Tongue (tissue), 2 donors: Measurements from ENCODE around the gene BNIPL. TPM values are rescaled to one million over a fixed set of nuclear protein-coding genes. Genes with fewer than 3 reads are reported as not detected.

Experiments used
- DNase-seq: peaks from one replicate; pipeline ENCODE4 v3.0.0-alpha.2; 2015
- total RNA-seq: library from RNA; depleted of rRNA; stranded (reverse); fragments of >200 nt; gene quantifications from one replicate; pipeline ENCODE4 v1.2.3, GENCODE V29; 2014

The BNIPL gene
- total RNA-seq, 1 donor from 2014 or later = 43.3 TPM

DNA sequence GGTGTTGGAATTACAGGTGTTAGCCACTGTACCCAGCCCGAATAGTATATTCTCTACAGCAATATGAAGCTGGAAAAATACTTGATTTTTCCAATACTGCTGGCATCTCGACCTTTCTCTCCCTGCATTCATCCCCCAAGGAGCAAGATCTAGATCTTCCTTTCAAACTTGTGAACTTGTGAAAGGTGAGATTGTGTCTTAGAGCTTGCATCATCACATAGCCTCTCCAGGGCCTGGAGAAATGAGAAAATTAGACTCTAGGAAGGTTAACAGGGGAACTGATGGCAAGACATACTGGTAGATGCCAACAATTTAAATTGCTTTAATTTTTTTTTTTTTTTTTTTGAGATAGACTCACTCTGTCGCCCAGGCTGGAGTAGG lies 26.1 kb upstream of the BNIPL start:
- no peak for DNase-seq

- DNase-seq = no peak
These were observed 25.1 kb upstream of the BNIPL start for GRCh38 chr1:151011154-151011850.

GRCh38 chr1:151012684-151013471 lies 23.5 kb upstream of the BNIPL start:
- DNase-seq = no peak

DNA sequence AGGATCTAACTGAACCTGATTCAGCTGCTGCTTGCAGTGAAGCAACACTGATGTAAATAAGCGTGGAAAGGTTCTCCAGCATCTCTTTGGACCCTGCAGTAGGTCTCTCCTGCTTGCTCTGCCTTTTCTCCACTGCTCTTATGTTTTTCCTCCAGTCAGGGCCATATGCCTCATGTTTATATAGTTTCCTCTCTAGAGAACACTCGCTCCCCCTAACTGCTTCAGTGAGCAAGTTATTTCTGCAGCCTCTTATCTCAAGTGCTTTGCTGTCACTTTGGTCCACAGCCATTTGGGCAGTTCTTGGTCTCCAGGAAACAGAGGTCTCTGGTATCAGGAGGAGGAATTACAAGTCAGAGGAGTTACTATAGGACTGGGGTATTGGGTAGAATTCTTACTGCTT lies 22.9 kb upstream of the BNIPL start:
- peak; percentile 57 for DNase-seq

DNA sequence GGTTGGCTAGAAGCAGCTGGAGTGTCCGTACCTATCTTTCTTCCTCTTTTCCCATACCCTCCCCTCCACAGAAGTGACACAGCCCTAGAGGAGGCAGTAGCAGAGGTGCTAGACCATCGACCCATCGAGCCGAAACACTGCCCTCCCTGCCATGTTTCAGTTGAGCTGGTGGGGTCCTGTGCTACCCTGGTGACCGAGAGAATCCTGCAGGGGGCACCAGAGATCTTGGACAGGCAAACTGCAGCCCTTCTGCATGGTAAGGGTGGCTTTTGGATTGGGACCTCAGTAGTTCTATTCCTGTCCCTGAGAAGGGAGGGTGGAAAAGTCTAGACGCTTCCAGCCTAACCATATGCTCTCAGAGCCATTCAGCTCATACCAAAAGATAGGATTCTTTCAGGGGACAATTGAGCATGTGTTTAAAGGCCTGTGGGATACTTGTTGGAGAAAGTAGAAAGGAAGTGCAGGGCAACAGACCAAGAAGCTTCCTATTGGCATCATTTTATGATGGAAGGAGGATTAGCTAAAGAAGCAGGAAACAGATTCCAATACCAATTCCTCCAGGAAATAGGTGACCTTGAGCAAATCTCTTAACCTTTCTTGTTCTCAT lies 11.7 kb upstream of the BNIPL start:
- peak; percentile 83 for DNase-seq

DNA sequence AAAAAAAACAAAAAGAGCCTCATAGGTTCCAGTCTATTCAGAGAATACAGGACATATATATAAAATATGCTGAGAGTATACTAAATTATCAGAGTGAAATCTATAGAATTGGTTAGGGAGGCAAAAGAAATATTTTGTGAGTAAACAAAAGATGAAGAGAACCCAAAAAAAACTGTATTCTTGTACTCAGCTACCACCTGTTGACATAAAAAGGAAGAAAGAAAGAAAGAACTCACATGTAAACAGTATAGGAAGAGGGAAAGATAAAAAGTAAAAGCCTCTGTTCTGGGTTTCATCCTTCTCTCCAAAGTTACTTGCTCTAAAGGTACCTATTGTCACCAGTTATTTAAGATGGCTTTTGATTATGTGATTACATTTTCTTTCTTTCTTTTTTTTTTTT lies 9.9 kb upstream of the BNIPL start:
- DNase-seq = no peak

DNA sequence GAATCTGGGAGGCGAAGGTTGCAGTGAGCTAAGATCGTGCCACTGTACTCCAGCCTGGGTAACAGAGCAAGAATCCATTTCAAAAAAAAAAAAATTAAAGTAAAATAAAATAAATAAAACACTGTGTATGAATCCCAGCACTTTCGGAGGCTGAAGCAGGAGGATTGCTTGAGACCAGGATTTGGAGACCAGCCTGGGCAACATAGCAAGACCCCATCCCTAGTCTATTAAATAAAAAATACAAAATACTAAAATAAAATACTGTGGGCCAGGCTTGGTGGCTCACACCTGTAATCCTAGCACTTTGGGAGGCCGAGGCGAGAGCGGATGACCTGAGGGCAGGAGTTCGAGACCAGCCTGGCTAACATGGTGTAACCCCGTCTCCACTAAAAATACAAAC lies 4.2 kb upstream of the BNIPL start:
- DNase-seq = no peak

- DNase-seq = no peak
These were observed 1.2 kb upstream of the BNIPL start for GRCh38 chr1:151035167-151035566.

GRCh38 chr1:151037032-151037431 lies 646 bp downstream of the BNIPL start:
- no peak for DNase-seq

DNA sequence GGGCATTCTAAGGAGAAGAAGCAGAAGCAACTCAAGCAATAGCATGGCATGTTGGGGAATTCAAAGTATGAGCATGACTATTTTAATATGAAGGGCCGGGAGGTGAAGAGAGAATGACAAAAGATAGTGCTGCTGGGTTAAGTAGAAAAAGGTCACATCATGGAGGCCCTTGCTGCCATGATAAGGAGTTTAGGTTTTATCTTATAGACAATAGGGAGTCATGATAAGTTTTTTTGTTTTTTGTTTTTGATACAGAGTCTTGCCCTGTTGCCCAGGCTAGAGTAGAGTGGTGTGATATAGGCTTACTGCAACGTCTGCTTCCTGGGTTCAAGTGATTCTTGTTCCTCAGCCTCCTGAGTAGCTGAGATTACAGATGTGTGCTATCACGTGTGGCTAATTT lies 3.1 kb downstream of the BNIPL start:
- no peak for DNase-seq

DNA sequence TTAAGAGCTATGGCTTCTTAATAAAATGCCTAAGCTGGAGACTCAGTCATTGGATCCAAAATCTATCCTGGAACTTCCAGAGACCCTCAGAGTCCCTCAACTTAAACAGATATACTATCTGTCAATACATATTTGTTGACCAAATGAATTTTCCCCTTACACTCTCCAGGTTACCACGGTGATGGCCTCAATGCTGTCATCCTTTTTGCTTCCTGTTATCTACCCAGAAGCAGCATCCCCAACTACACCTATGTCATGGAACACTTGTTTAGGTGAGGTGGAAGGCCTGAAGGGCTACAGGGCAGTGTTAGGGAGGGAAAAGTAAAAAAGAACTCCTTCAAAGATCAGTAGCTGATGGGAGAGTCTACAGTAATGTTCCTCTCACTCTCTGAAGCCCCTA lies 6.8 kb downstream of the BNIPL start:
- no peak for DNase-seq

DNA sequence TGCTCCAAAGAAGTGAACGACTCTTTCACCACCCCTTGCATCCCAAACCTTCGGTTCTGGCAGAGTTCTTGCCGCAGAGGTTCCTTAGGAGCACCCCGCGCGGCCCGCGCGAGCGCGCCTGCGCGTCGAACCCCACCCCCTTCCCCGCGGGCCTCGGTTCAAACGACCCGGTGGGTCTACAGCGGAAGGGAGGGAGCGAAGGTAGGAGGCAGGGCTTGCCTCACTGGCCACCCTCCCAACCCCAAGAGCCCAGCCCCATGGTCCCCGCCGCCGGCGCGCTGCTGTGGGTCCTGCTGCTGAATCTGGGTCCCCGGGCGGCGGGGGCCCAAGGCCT lies 11.2 kb downstream of the BNIPL start, which contains the start of gene C1orf56:
Gene C1orf56 (plus strand): TSS at position 161 of the 334 bp plus-strand sequence. CDS start 97 bp downstream, at position 258.
- peak; percentile 84 for DNase-seq

- DNase-seq = peak; percentile 80
These were observed 11.7 kb downstream of the BNIPL start for GRCh38 chr1:151047925-151048644.

DNA sequence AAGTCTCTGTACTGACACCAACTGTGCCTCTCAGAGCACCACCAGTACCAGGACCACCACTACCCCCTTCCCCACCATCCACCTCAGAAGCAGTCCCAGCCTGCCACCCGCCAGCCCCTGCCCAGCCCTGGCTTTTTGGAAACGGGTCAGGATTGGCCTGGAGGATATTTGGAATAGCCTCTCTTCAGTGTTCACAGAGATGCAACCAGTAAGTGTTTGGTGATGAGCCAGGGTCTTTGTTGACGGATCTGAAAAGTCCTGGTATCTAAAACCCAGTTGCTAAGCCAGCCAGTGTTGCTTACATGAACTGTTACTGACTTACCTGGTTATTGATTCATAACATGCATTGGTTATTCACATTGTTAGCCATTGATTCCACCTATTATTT lies 12.3 kb downstream of the BNIPL start:
- DNase-seq = no peak

DNA sequence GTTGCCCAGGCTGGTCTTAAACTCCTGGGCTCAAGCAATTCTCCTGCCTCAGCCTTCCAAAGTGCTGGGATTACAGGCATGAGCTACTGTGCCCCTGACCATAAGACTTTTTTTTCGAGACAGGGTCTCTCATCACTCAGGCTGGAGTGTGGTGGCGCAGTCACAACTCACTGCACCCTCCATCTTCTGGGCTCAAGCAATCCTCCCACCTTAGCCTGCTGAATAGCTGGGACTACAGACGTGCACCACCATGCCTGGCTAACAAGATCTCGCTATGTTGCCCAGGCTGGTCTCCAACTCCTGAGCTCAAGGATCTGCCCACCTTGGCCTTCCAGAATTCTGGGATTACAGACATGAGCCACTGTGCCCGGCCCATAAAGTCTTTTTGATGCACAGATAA lies 13.1 kb downstream of the BNIPL start:
- no peak for DNase-seq

DNA sequence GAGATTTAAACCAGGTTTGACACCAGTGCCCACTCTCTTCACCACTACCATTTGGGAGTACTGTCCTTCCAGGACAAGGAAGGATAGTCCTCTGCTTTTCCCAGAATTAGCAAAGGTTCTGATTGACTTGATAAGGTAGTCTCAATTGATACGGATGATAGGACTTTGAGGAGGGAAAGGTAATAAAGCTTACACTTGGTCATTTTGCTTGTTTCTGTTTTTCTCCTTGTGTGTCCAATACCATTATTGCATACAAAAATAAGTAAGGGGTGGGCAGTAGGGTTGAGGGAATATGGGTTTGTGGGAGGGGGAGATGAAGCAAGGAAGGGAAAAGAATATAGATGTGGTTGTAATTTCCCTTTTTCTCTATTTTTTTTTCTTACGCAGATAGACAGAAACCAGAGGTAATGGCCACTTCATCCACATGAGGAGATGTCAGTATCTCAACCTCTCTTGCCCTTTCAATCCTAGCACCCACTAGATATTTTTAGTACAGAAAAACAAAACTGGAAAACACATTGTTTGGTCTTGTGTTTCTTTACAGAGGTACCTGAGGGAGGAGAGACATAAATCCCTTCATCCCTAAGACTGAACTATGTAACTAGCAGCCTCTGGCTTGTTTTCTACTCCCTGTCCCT lies 13.8 kb downstream of the BNIPL start:
- DNase-seq = no peak

GRCh38 chr1:151051356-151052009 lies 15.1 kb downstream of the BNIPL start:
- DNase-seq = no peak

DNA sequence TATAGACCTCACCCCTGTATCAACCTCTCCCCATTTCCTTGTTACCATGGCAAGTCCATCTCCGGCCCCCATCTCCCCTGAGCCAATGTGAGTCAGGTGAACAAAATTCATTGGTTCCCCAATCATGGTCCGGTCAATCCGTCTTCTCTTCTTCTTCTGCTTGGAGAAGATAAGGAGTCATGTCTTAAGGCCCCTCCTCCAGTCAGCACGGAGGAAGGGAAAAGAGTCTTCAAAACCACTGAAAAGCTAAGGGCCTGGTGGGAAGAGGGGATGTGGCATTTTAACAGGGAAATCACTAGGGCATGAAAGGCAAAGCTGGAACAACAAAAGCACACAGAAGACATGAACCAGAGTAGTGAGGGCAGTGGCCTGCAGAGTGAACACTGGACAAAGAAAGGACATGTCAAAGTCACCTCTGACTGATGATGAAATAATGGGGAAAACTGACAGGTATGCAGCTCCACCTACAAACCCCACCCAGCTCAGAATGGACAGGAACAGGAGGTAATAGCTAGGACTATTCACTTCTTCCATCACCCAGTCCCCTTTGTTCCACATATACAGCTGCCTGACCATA lies 18.7 kb downstream of the BNIPL start:
- no peak for DNase-seq

GRCh38 chr1:151055581-151055980 lies 19.2 kb downstream of the BNIPL start:
- DNase-seq = no peak

- DNase-seq = no peak
These were observed 19.8 kb downstream of the BNIPL start for GRCh38 chr1:151056149-151056548.

- peak; percentile 90 for DNase-seq
These were observed 22.3 kb downstream of the BNIPL start for GRCh38 chr1:151058692-151059091.
